DMS 273 treated with DMSO at 0.1 percent for 48 hours (cell line): ENCODE measurements around the gene TC2N.
"Not testable (repeated sequence)": the region's sequence is repeated elsewhere in the genome, so short reads cannot be mapped to it uniquely, and the experiment has no call there.

Experiments
- DNase-seq: peaks from one replicate; lab custom pipeline; 2025; lab: John Stamatoyannopoulos, UW

TC2N gene

GRCh38 chr14:91870001-91870400 is 2.7 kb upstream of the TC2N start:
- no peak for DNase-seq

GRCh38 chr14:91869556-91869955 is 2.2 kb upstream of the TC2N start:
- no peak for DNase-seq

- DNase-seq, result no peak
These were observed 633 bp downstream of the TC2N start for GRCh38 chr14:91866511-91867295.

GRCh38 chr14:91866061-91866460 is 1.3 kb downstream of the TC2N start:
- no peak for DNase-seq

GRCh38 chr14:91862417-91862816 is 4.9 kb downstream of the TC2N start:
- DNase-seq, result no peak

GRCh38 chr14:91861091-91861490 is 6.2 kb downstream of the TC2N start:
- no peak for DNase-seq

GRCh38 chr14:91860238-91860637 is 7.1 kb downstream of the TC2N start:
- DNase-seq, result no peak

GRCh38 chr14:91858536-91859275 is 8.6 kb downstream of the TC2N start:
- DNase-seq, result no peak

- no peak for DNase-seq
These were observed 9.7 kb downstream of the TC2N start for GRCh38 chr14:91857614-91858013.

GRCh38 chr14:91854327-91854934 is 12.9 kb downstream of the TC2N start:
- no peak for DNase-seq

- DNase-seq, result no peak
These were observed 15.8 kb downstream of the TC2N start for GRCh38 chr14:91851563-91851962.

- DNase-seq, result no peak
These were observed 18.8 kb downstream of the TC2N start for GRCh38 chr14:91848504-91849001.

GRCh38 chr14:91847693-91848092 is 19.6 kb downstream of the TC2N start:
- DNase-seq, result no peak

- no peak for DNase-seq
These were observed 21.7 kb downstream of the TC2N start for GRCh38 chr14:91845652-91846051.

- not testable (repeated sequence) for DNase-seq
These were observed 22.3 kb downstream of the TC2N start for GRCh38 chr14:91845056-91845455.

- no peak for DNase-seq
These were observed 23.3 kb downstream of the TC2N start for GRCh38 chr14:91844029-91844428.

GRCh38 chr14:91843437-91843836 is 23.9 kb downstream of the TC2N start:
- DNase-seq, result no peak

GRCh38 chr14:91841065-91841464 is 26.3 kb downstream of the TC2N start:
- no peak for DNase-seq

- DNase-seq, result no peak
These were observed 27.6 kb downstream of the TC2N start for GRCh38 chr14:91839749-91840148.

GRCh38 chr14:91837076-91837475 is 30.3 kb downstream of the TC2N start:
- DNase-seq, result no peak

- DNase-seq, result no peak
These were observed 31.2 kb downstream of the TC2N start for GRCh38 chr14:91835920-91836843.
